Measurements from ENCODE around the gene SPOCK1.

Gene SPOCK1

GRCh38 chr5:137148159-137148558 is 351.0 kb downstream of the SPOCK1 start:
- no peak for TF ChIP-seq CTCF (IDR thresholded peaks at IDR 0.05)

- no peak for TF ChIP-seq CTCF (IDR thresholded peaks at IDR 0.05)
These were observed 351.8 kb downstream of the SPOCK1 start for GRCh38 chr5:137147346-137147745.

- TF ChIP-seq CTCF (IDR thresholded peaks at IDR 0.05): no peak
These were observed 352.7 kb downstream of the SPOCK1 start for GRCh38 chr5:137146402-137146890.

- TF ChIP-seq CTCF (IDR thresholded peaks at IDR 0.05): no peak
These were observed 353.4 kb downstream of the SPOCK1 start for GRCh38 chr5:137145721-137146120.

GRCh38 chr5:137144656-137145055 is 354.5 kb downstream of the SPOCK1 start:
- TF ChIP-seq CTCF (IDR thresholded peaks at IDR 0.05): no peak

GRCh38 chr5:137142764-137143605 is 356.1 kb downstream of the SPOCK1 start:
- no peak for TF ChIP-seq CTCF (IDR thresholded peaks at IDR 0.05)

- TF ChIP-seq CTCF (IDR thresholded peaks at IDR 0.05): no peak
These were observed 356.8 kb downstream of the SPOCK1 start for GRCh38 chr5:137142346-137142745.
